Keratinocyte (primary cell): ENCODE measurements around the gene RAE1. TPM values are rescaled to one million over a fixed set of nuclear protein-coding genes. Genes with fewer than 3 reads are reported as not detected.

Experiments used
- DNase-seq: peaks from one replicate; pipeline ENCODE4 v3.0.0-alpha.2; 2011; ENCODE audit warnings: low read depth, missing footprints, low spot score
- FAIRE-seq: peaks from 2 replicates; lab custom pipeline; 2011; peaks lifted over from hg19 to GRCh38; lab: Jason Lieb, UNC
- H2AFZ ChIP-seq: 2 replicates; pipeline ENCODE4 v1.6.0; 2012; ENCODE audit warnings: low read length, control low read depth, inconsistent platforms; ENCODE audit not compliant: control insufficient read depth
- H3K27ac ChIP-seq: 2 replicates; pipeline ENCODE4 v1.5.1; 2011; ENCODE audit warnings: low read length; ENCODE audit not compliant: control insufficient read depth, insufficient read depth
- H3K27me3 ChIP-seq: 3 replicates; pipeline ENCODE4 v1.6.0; 2011; ENCODE audit warnings: low read length; ENCODE audit not compliant: control insufficient read depth, insufficient read depth; ENCODE audit errors: extremely low read depth
- H3K36me3 ChIP-seq, 2 experiments: 2 replicates in 1 of 2; 3 replicates in 1 of 2; pipeline ENCODE4 v1.5.1; 2011; ENCODE audit warnings: low read length in 2 of 2, mild to moderate bottlenecking in 1 of 2; ENCODE audit not compliant: control insufficient read depth in 2 of 2, insufficient read depth in 2 of 2; ENCODE audit errors: extremely low read depth in 1 of 2
- H3K4me1 ChIP-seq: 3 replicates; pipeline ENCODE4 v1.5.1; 2011; ENCODE audit warnings: low read length; ENCODE audit not compliant: control insufficient read depth, insufficient read depth; ENCODE audit errors: extremely low read depth
- H3K4me2 ChIP-seq: 3 replicates; pipeline ENCODE4 v1.6.0; 2011; ENCODE audit warnings: low read depth, low read length; ENCODE audit not compliant: control insufficient read depth, insufficient read depth; ENCODE audit errors: extremely low read depth
- H3K4me3 ChIP-seq, 3 experiments: fragments of 200-600 bp in 1 of 3; sonication (generic) in 1 of 3; 2 replicates in 2 of 3; 3 replicates in 1 of 3; pipeline ENCODE4 v1.5.1; 2011 to 2016; ENCODE audit warnings: low read length in 3 of 3, mild to moderate bottlenecking in 3 of 3, control low read depth in 2 of 3, inconsistent platforms in 1 of 3, low read depth in 1 of 3, mixed read lengths in 1 of 3, mixed run types in 1 of 3, moderate library complexity in 1 of 3; ENCODE audit not compliant: control insufficient read depth in 2 of 3, insufficient read depth in 2 of 3; ENCODE audit errors: extremely low read depth in 1 of 3
- H3K79me2 ChIP-seq: 2 replicates; pipeline ENCODE4 v1.6.0; 2012; ENCODE audit warnings: low read length; ENCODE audit not compliant: control insufficient read depth, insufficient read depth
- H3K9ac ChIP-seq: 3 replicates; pipeline ENCODE4 v1.6.0; 2011; ENCODE audit warnings: low read length; ENCODE audit not compliant: control insufficient read depth, insufficient read depth; ENCODE audit errors: extremely low read depth
- H3K9me1 ChIP-seq: 3 replicates; pipeline ENCODE4 v1.6.0; 2011; ENCODE audit warnings: low read length; ENCODE audit not compliant: control insufficient read depth, insufficient read depth; ENCODE audit errors: extremely low read depth
- H3K9me3 ChIP-seq: 2 replicates; pipeline ENCODE4 v1.5.1; 2012; ENCODE audit warnings: low read depth, low read length; ENCODE audit not compliant: control insufficient read depth
- H4K20me1 ChIP-seq: 3 replicates; pipeline ENCODE4 v1.6.0; 2011; ENCODE audit warnings: low read length; ENCODE audit not compliant: control insufficient read depth, insufficient read depth; ENCODE audit errors: extremely low read depth
- EZH2 ChIP-seq: IDR thresholded peaks from one replicate; pipeline ENCODE4 v1.6.1; 2012; ENCODE audit warnings: inconsistent platforms, mild to moderate bottlenecking, low read length, moderate library complexity
- dilution Hi-C: fragments of 300-500 bp; cut with MboI; formaldehyde crosslinking; loops from one replicate; pipeline ENCODE4 v1.7.0; 2020; ENCODE audit warnings: low sequenced_read_pairs; ENCODE audit not compliant: extremely low pct_ligation_motif_present
- polyA plus RNA-seq, 5 experiments: library from polyadenylated mRNA; depleted of rRNA in 3 of 5; stranded (reverse) in 3 of 5; stranded (forward) in 1 of 5; unstranded in 1 of 5; fragments of >200 nt; gene quantifications; 1 replicate in 1 of 5; 2 replicates in 3 of 5; 3 replicates in 1 of 5; pipeline versions ENCODE4 v1.2.1 to v1.2.3, GENCODE V29; 2011 to 2012; ENCODE audit warnings: missing spikeins in 2 of 5, low read depth in 1 of 5, low replicate concordance in 1 of 5
- TF ChIP-seq, protein P1 (sequence below), 3 experiments: IDR thresholded peaks in 1 of 3; conservative IDR thresholded peaks in 1 of 3; optimal IDR thresholded peaks in 1 of 3; 2 replicates in 2 of 3; 3 replicates in 1 of 3; pipeline versions ENCODE3 to v1.5.1; 2011; ENCODE audit warnings: low read length in 3 of 3, mild to moderate bottlenecking in 3 of 3, moderate library complexity in 2 of 3, control low read depth in 1 of 3, inconsistent platforms in 1 of 3; ENCODE audit not compliant: insufficient read depth in 2 of 3; ENCODE audit errors: extremely low read depth in 1 of 3

RAE1 gene
- polyA plus RNA-seq, 1 donor (not counting 4 experiments of a cell fraction or from before 2014, with no cell fraction given): 32.4 TPM

DNA sequence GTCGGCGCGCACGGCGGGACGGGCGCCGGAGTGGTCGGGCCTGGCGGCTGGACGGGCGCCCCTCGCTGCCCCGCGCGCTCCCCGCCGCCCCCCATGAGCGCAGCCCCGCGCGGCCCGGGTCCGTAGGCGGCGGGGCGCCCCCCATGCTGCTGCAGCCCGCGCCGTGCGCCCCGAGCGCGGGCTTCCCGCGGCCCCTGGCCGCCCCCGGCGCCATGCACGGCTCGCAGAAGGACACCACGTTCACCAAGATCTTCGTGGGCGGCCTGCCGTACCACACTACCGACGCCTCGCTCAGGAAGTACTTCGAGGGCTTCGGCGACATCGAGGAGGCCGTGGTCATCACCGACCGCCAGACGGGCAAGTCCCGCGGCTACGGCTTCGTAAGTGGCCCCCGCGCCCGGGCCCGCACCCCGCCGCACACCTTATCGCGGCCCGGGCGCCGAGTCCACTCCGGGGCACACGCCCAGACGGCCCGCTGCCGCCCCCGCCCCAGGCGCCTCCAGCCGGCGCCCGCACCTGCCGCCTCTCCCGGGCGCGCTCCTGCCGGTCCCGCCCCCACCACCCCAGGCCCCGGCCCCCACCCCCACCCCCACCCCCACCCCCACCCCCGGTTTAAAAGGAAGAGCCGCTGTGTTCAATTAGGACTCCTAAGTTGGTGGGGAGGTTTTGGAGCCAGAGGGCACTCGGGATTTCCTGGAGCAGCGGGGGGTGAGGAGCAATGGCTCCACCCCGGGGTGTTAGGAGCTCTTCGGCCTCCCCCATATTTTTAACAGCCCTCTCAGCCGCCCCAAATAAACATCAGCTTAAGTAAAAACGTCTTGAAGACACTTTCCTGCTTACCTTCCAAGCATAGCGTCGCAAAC is 40.6 kb downstream of the RAE1 start:
- H3K4me2 ChIP-seq: peak overlapping the region; percentile 83
- H3K27ac ChIP-seq: no peak overlapping the region
- peak overlapping the region; percentile 56 for H3K9ac ChIP-seq
- TF ChIP-seq, protein P1, sequence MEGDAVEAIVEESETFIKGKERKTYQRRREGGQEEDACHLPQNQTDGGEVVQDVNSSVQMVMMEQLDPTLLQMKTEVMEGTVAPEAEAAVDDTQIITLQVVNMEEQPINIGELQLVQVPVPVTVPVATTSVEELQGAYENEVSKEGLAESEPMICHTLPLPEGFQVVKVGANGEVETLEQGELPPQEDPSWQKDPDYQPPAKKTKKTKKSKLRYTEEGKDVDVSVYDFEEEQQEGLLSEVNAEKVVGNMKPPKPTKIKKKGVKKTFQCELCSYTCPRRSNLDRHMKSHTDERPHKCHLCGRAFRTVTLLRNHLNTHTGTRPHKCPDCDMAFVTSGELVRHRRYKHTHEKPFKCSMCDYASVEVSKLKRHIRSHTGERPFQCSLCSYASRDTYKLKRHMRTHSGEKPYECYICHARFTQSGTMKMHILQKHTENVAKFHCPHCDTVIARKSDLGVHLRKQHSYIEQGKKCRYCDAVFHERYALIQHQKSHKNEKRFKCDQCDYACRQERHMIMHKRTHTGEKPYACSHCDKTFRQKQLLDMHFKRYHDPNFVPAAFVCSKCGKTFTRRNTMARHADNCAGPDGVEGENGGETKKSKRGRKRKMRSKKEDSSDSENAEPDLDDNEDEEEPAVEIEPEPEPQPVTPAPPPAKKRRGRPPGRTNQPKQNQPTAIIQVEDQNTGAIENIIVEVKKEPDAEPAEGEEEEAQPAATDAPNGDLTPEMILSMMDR (optimal IDR thresholded peaks at IDR 0.05 in 1 of 3, IDR thresholded peaks at IDR 0.05 in 1 of 3, conservative IDR thresholded peaks at IDR 0.05 in 1 of 3; ENCODE audit: extremely low read depth in 1 of 3, insufficient read depth in 2 of 3, low read length in 3 of 3): no peak
- TF ChIP-seq EZH2: no peak
- peaks cover 2 to 6% of the 10 kb centered on the region in 2 experiments for H3K36me3 ChIP-seq
- peak overlapping the region; percentile 70 for H2AFZ ChIP-seq
- no peaks in the 10 kb centered on the region for H3K9me1 ChIP-seq
- H3K4me1 ChIP-seq: peaks cover 21% of the 10 kb centered on the region
- H3K27me3 ChIP-seq: no peaks in the 10 kb centered on the region
- H3K9me3 ChIP-seq: no peaks in the 10 kb centered on the region
- DNase-seq (no peak), FAIRE-seq (no peak)
- no peaks in the 10 kb centered on the region for H3K79me2 ChIP-seq
- peak overlapping the region; percentile 51 to 64 (median 62) for H3K4me3 ChIP-seq
- H4K20me1 ChIP-seq: no peaks in the 10 kb centered on the region
- dilution Hi-C loops: no loop called here

DNA sequence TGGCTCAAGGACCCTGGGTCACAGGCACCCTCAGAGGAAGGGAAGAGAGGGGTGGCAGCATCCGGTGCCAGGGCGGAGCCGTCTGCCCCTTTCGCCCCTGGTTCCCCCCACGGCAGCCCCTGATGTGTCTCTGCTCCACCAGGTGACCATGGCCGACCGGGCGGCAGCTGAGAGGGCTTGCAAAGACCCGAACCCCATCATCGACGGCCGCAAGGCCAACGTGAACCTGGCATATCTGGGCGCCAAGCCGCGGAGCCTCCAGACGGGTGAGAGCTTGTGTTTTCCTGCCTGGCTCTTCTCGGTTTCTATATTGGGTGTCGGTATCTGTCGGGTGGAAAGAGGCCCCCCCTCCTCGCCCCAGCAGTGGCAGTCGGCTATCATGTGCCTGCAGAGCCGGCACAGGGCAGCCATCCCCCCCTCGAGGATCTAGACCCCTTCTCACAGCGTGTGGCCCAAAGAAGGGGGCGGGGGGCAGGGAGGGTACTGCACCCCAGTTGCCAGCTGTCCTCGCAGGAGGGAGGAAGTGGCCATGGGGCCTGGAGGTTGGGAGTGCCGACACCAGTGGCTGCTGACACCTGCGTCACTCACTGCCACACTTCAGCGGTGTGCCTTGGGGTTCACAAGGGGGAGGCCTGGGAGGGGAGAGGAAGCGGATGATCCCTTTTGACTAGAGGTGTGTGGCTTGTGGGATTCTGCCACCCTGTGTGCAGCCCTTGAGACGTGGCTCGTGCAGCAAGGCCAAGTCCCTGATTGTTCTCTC is 41.6 kb downstream of the RAE1 start:
- TF ChIP-seq EZH2: no peak
- TF ChIP-seq, protein P1 (optimal IDR thresholded peaks at IDR 0.05 in 1 of 3, IDR thresholded peaks at IDR 0.05 in 1 of 3, conservative IDR thresholded peaks at IDR 0.05 in 1 of 3; ENCODE audit: extremely low read depth in 1 of 3, insufficient read depth in 2 of 3, low read length in 3 of 3): no peak
- Histone ChIP-seq H3K4me1 (peaks cover 21% of the 10 kb centered on the region), H3K79me2 (no peaks in the 10 kb centered on the region), H3K36me3 (peaks cover 3 to 6% of the 10 kb centered on the region in 2 experiments), H3K4me2 (peak overlapping the region; percentile 83), H3K9me1 (no peaks in the 10 kb centered on the region), H3K27ac (no peak overlapping the region), H2AFZ (peak overlapping the region; percentile 15), H3K4me3 (peak overlapping the region; percentile 38 to 64 (median 62)), H4K20me1 (no peaks in the 10 kb centered on the region), H3K9ac (peak overlapping the region; percentile 56), H3K9me3 (no peaks in the 10 kb centered on the region), H3K27me3 (no peaks in the 10 kb centered on the region)
- DNase-seq: no peak
- no peak for FAIRE-seq
- dilution Hi-C loops: no loop called here
